COLO668 (cell line): Measurements from ENCODE around the gene CAPS.
"Not testable (repeated sequence)": the region's sequence is repeated elsewhere in the genome, so short reads cannot be mapped to it uniquely, and the experiment has no call there.

Source experiments
- DNase-seq: peaks from one replicate; lab custom pipeline; 2025; ENCODE audit not compliant: unreplicated experiment; lab: John Stamatoyannopoulos, UW

CAPS gene

DNA sequence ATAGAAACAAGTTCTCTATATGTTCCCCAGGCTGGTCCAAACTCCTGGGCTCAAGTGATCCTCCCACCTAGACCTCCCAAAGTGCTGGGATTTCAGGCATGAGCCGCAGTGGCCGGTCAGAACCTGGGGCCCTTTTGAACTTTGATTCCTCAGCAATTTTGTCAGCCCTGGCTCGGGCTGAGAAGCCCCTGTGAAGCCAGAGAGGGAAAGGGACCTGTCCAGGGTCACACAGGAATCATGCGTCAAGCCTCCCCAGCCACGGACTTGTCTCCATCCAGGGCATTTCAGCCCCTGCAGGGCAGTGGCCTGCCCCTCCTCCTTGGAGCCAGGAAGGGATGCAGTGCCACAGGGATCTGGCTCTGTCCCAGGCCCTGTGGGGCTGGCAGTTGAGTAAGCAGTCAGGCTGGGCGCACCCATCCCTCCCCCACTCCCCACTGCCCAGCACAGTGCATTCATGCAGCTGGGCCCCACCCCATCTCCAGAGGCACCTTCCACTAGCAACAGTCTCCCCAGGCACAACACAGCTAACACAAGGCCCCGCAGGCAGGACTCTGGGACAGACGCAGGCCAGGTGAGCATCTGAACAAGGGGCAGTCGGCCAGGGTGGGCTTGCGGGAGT, at the start of gene CAPS:
Gene CAPS (plus strand): TSS at position 516 of the 619 bp plus-strand sequence. CDS start 153 bp downstream, outside the sequence.
- DNase-seq: no peak

DNA sequence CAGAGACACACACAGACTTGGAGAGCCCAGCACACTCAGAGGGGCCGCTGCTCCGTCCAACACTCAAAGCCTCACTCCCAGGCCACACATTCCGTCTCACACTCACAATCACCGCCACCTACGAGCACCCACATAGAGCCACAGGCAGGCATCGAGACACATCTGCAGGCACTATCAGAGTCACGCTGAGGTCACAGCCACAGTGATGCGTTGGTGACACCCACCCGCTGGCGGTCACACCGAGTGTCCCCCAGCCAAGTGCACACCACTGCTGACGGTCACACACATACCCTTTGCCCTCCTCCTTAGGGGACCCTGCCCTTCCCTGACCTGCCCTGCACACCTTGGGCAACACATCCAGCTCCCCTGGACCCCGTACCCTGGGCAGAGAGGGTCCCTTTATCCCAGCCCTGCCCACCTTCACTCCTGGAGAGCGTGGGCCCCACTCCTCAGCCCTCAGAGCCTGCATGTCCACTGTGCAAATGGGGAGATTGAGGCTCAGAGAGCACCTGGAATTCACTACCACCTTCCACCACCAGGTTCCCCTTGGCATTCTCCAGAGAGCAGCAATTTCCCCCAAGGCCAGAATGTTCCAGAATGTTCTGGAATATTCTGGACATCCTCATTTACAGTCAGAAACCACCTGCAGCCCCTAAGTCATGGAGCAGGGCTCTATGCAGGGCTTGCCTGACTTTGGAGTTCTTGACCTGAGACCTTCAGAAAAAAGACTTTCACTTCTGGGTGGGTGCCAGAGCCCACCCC, 49.1 kb upstream of the CAPS start:
- DNase-seq: no peak

DNA sequence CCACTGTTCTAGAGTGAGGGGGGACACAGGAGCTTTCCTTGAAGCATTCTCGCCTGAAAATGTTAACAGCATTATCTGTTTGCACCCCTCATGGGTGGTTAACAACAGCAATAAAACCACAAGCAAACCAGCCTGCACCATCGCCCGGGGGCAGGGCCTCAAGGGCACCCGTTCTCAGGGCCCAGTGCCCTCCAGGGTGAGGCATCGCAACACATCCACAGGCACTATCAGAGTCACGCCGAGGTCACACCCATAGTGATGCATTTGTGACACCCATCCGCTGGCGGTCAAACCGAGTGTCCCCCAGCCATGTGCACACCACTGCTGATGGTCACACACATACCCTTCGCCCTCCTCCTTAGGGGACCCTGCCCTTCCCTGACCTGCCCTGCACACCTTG, 48.3 kb upstream of the CAPS start:
- no peak for DNase-seq

DNA sequence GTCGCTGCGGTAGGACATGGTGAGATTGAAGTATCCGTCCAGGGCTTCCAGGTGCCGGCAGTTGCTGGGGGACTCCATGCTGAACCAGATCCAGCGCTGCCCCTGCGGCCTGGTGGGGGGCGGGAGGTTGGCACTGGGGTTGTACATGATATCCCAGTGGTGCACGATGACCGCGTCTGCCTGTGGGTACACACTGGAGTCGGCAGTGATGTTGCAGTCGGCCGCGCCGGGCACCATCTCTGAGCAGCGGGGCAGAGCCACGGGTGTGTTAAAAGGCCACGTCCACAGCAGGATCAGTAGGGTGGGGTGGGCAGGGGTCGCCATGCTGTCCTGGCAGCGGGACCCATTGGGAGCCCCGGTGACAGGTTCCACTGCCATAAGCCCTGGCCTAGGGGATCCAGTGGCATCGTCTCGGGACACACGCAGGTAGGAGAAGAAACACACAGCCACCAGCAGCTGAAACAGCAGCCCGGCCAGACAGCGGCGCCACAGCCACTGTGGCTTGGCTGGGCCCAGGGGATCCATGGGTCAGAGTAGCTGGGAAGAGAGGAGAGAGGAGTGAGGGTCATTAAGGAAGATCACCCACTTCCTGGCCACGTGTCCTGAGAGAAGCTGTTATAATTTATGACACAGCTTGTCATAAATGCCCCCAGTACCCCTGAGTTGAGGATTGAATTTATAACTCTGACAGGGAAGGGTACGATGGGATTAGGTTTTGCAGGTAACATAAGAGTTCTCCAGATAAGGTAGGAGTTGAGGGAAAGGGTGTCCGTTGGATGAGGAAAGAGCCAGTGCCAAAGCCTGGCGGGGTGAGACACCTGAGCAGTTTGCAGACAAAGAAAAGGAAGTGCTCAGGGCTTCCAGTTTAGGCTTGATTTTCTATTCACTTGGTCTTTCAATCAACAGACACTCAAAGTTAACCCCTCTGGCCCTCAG, 46.6 kb upstream of the CAPS start:
- DNase-seq: no peak

DNA sequence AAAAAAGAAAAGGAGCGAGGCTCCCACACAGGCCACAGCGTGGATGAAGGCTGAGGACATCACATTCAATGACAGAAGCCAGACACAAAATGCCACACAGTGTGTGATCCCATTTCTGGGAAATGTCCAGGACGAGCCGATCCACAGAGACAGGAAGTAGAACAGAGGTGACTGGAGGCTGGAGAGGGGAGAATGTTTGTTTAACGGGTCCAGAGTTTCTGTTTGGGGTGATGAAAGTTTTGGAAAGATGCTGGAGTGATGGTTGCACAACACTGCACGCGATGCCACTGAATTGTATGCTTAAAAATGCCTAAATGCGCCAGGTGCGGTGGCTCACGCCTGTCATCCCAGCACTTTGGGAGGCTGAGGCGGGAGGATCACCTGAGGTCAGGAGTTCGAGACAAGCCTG, 43.1 kb upstream of the CAPS start:
- no peak for DNase-seq

DNA sequence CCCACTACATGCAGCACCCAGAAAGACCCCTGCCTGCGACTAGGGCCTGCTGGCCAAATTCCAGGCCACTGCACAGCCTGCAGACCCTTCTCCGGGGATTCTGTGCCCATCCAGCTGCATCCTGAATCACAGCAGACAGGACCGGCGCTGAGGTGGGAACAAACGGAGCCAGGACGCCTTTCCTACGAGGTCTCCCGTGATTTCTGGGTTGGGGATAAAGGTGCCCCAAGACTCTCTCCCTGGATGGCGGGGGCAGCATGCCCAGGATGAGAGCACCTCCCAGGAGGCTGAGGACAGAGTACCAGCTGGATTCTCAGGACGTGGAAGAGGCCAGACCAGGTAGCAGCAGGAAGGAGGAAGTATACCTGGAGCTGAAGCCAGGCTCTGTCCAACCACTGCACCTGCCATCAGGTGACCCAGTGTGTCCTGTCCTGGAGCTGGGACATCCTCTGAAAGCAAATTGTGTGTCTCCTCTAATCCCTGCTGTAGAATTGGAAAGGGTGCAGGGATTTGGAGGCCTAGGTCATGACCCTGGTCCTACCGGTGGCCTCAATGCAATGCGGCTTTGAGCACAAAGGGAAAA, 40.3 kb upstream of the CAPS start:
- DNase-seq: no peak

DNA sequence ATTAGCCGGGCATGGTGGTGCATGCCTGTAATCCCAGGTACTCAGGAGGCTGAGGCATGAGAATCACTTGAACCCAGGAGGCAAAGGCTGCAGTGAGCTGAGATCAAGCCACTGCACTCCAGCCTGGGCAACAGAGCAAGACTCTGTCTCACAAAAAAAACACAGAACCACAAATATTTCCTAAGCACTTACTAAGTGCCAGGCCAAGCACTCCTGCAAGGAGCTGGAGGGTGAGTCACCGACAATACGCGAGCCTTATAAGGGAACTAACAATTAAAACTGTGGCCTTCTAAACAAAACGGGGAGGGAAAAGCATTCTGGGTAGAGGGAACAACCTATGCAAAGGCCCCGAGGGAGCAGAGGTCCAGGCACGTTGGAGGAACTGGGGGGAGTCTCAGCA, 39.6 kb upstream of the CAPS start:
- not testable (repeated sequence) for DNase-seq

DNA sequence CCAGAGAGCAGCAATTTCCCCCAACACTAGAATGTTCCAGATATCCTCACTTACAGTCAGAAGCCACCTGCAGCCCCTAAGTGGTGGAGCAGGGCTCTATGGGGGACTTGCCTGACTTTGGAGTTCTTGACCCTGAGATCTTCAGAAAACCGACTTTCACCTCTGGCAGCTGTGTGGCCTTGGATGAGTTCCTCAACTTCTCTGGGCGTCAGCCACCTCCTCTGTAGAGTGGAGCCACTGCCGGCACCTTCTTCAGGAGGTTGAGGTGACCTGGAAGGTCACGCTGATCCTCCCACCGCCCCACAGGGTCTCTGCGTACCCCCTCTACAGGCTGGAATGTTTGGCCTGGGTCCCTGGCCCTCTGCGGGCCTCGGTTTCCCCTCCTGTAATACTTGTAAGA, 36.6 kb upstream of the CAPS start:
- no peak for DNase-seq

DNA sequence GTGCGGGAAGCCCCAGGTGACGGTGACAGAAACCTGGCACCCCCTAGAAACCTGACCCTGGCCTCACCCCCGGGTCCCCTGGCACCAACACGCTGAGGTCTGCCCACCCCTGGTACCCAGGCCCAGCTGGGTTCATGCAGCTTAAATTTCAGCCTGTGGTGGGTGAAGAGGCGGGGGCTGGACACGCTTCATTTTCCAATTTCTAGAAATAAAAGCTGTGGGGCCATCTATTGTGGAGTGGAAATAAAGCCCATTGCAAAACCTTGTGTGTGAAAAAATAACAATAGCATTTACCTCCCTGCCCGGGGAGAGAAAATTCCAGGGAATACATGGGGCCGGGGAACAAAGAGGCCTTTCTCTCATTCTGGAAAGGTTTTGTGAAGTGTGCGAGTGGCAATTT, 36.2 kb upstream of the CAPS start:
- DNase-seq: no peak

DNA sequence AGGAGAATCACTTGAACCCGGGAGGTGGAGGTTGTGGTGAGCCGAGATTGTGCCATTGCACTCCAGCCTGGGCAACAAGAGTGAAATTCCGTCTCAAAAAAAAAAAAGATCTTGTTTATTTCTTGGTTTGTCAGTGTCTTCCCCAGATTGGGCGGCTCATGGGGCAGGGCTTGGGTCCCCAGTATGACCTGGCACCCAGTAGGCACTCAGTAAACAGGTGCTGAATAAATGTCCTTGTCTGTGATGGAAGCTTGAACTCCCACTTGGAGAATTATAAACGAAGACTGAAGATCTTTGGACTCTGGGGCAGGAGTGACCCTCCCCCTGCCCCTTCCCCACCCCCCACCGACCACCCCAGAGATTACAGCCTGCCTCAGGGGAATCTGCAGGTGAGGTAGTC, 33.9 kb upstream of the CAPS start:
- DNase-seq: no peak

DNA sequence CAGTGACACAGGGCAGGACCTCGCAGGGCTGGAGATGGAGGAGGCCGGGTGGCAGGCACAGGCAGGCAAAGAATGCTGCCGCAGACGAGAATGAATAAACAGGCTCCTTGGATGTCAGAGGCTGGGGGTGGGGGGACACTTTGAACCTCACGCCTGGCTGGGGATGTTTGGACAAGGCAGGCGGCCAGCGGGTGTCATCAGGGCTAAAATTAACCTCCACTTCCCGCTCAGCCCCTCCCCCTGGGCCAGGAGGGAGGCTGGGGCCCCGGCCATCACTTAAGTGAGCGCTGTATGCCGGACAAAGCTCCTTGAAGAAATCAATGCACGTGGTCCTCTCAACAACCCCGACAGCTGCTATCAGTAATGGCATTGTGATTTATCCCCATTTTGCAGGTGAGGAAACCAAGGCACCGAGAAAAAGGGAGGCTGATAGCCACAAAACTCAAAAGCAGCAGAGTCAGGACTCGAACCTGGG, 33.4 kb upstream of the CAPS start:
- DNase-seq: peak; percentile 67

DNA sequence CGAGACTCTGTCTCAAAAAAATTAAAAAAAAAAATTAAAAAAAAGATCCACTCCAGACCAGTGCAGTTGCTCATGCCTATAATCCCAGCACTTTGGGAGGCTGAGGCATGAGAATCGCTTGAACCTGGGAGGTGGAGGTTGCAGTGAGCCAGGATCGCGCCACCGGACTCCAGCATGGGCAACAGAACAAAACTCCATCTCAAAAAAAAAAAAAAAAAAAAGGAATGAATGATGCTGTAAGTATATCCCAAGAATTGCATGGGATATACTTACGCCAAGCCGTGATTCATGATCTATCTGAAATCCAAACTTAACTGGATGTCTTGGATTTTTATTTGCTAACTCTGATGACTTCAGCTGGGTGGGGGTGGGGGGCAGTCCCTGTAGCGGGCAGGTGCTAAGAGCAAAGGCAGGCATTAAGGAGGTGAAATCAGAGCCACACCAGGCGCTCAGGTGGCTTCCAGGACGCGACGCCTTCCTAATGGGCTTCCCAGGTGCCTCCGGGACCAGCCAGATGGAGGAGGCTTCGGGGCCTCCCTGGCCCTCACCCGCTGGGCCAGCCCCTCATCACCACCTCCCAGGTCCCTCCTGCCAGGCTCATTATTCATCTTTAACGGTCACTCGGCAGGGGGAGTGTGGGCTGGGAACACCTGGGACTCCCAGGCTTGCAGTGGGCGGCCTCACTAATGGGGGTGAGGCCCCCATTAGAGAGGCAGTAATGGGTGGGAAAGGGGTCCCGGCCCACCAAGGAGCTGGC, 32.3 kb upstream of the CAPS start:
- DNase-seq: peak; percentile 66

DNA sequence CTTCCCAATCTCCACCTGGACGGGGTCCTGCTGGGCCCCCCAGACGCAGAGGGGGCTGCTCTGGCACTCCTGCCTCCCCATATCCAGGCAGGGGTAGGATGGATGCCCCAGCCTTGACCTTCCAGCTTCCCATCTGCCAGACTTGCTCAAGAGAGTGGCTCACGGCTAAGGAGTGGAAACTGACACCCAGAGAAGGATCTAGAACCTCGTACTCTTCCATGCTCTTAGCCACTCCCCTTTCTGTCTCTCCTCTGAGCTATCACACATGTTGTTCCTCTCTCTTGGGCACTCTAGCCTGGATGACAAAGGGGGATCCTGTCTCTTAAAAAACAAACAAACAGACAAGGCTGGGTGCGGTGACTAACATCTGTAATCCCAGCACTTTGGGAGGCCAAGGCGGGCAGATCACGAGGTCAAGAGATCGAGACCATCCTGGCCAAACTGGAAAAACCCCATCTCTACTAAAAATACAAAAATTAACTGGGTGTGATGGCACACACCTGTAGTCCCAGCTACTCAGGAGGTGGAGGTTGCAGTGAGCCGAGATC, 31.6 kb upstream of the CAPS start:
- DNase-seq: no peak

DNA sequence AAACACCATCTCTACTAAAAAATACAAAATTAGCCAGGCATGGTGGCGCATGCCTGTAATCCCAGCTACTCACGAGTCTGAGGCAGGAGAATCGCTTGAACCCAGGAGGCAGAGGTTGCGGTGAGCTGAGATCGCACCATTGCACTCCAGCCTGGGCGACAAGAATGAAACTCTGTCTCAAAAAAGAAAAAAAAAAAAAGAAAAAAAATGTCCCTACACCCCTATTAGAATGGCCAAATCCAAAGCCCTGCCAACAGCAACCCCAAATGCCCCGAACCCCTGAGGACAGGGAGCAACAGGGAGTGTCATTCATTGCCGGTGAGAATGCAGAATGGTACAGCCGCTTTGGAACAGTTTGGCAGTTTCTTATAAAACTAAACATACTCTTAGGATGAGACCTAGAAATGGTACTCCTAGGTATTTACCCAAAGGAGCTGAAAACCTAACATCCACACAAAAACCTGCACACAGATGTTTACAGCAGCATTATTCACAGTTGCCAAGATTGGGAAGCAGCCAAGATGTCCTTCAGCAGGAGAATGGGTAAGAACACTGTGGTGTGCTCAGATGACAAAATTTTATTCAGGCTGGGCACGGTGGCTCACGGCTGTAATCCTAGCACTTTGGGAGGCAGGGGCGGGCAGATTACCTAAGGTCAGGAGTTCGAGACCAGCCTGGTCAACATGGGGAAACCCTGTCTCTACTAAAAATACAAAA, 30.7 kb upstream of the CAPS start:
- DNase-seq: not testable (repeated sequence)

DNA sequence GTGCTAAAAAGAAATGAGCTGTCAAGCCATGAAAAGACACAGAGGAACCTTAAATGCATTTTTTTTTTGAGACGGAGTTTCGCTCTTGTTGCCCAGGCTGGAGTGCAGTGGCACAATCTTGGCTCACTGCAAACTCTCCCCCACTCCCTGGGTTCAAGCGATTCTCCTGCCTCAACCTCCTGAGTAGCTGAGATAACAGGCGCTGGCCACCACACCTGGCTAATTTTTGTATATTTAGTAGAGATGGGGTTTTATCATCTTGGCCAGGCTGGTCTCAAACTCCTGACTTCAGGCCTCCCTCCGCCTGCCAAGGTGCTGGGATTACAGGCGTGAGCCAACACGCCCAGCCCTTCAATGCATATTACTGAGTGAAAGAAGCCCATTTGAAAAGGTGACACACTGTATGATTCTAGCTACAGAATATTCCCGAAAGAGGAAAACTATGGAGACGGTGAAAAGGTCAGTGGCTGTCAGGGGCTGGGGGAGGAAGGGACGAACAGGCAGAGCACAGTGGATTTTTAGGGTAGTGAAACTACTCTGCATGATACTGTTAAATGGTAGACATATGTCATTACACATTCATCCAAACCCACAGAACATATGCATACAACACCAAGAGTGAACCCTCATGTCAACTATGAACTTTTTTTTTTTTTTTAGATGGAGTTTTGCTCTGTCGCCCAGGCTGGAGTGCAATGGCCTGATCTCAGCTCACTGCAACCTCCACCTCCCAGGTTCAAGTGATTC, 29.8 kb upstream of the CAPS start:
- not testable (repeated sequence) for DNase-seq

DNA sequence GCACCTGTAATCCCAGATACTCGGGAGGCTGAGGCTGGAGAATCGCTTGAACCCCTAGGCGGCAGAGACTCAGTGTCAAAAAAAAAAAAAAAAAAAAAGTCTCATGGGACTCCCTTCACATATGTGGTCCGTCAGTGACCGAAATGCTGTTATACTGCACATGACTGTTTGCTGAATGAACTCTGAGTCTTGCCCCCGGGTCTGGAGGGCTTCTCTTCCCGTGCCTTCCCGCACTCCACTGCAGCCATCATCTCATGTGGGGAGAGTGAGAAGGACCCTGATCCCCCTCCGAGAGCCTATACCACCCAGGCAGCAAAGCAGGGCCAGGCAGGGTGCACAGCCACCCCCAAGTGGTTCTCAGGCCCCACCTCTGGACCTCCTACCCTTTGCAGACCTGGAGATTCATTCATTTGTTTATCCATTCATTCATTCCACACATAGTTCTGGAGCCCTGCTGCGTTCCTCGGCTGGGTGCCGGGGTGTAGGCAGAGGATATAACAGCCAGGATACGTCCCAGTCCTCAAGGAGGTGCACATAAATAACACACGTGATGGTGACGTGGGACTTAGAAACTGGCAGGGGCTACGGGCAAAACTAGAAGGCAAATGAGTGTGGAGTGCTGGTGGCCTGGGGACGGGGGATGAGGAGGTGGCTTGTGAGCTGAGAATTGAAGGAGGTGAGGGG, 24.6 kb upstream of the CAPS start:
- DNase-seq: no peak

DNA sequence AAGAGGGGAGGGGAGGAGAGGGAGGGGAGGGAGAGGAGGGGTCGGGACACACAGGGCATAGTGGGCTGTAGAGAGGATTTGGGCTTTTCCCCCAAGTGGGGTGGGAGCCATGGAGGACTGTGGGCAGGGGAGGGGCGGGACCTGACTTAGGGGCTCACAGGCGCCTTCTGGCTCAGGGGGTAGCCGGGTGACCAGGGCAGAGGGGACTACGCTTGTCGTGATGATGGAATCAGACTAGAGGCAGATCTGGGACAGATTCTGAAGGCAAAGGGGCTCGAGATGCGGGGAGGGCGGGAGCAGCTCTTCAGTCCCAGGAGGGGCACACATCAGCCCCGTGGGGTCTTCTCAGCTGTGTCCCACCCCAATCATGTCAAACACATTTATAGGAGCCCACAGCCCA, 24.0 kb upstream of the CAPS start:
- DNase-seq: no peak

DNA sequence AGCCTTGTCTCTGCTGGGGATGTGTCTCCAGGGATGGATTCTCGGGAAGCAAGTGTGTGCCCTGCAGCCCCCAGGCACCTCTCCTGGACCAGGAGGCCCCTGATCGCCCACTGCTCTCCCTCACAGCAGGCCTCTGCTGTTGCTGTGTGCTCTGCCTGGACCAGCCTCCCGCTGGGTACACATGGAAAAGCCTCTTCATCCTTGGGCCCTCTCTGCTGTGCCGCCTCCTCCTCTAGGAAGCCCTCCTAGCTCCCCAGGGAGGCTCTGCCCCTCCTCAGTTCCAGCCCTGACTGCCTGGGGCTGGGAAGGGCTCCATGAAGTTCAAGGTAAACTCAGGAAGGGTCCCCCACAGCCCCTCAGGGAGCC, 22.5 kb upstream of the CAPS start:
- DNase-seq: no peak
